ENCODE results near the gene CHIT1.

Gene CHIT1

DNA sequence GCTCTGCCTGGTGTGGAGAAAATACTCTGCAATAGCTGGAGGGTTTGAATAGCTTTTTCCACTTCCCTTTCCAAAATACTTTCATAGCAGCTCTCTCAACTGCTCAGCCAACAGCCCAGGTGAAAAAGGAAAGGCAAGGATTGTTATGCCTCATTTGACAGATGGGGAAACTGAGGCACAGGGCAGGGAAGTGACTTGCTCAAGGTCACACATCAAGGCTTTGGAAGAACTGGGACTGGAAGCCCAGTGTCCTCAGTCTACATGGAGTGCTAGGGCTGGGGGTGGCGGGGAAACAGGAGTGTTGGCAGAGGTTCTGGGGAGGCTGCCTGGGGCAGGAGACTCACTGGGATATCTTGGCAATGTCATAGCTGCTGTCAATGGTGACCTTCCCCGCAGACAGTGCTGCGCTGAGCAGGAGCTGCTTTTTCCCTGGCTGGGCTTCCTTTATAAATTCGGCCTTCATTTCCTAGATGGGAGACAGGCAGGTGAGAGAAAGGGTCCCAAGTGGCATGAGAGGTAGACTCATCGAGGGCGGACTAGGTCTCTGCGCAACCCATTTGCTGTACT lies 47.0 kb downstream of the CHIT1 start:
- H3K4me3 ChIP-seq (ENCODE audit: low read depth, low read length): no peak overlapping the region
- ChIA-PET POLR2A (no interaction called here), CTCF (interaction anchor here (0.8 to 10.5 kb wide), 5 partner anchors 8 to 34 kb away, joined by 3 to 94 read pairs (median 5); no protein-coding TSS in a partner anchor)
- no peak for TF ChIP-seq CTCF (IDR thresholded peaks at IDR 0.05; ENCODE audit: insufficient read depth, low read length, missing control alignments)
- no peak for DNase-seq (ENCODE audit: low read depth, low spot score)

DNA sequence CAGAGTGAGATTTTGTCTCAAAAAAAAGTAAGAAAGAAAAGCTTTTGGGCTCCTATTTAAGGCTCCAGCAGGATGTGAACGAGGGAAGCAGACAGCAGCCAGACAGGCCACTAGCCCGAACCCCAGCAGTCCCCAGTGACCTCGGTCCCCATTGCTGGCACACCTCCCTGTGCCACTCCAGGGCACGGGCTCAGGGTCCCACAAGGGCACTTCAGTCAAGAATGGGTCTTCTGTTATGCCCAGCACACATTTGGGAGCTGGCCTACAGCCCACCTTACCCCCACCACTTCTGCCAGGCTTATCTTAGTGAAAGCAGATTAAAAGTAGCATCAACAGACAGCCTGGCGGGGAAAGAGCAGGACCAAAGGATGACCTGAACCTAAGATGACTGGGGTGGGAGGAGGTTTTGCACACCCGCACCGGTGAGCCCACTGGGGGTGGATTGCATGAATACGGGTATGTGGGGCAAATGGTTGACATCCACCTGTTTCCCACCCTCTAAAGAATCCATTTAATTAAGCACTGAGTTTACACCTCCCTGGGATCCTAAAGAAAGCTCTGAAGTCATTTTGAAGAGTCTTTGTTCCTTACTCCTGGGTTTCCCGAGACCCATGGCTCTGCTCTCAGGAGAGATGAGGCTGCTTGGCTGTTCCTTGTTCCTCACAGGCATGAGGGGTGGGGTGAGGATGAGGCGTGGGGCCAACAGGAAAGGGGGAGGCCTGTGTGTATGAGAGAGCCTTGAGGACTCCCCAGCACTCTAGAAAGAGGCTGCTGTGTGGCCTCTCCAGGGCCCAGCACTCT lies 47.7 kb downstream of the CHIT1 start:
- no peak for DNase-seq (ENCODE audit: low read depth, low spot score)
- ChIA-PET CTCF (interaction anchor here (0.8 to 10.5 kb wide), 5 partner anchors 9 to 35 kb away, joined by 3 to 94 read pairs (median 5); no protein-coding TSS in a partner anchor), POLR2A (no interaction called here)
- no peak overlapping the region for H3K4me3 ChIP-seq (ENCODE audit: low read depth, low read length)
- no peak for TF ChIP-seq CTCF (IDR thresholded peaks at IDR 0.05; ENCODE audit: insufficient read depth, low read length, missing control alignments)

DNA sequence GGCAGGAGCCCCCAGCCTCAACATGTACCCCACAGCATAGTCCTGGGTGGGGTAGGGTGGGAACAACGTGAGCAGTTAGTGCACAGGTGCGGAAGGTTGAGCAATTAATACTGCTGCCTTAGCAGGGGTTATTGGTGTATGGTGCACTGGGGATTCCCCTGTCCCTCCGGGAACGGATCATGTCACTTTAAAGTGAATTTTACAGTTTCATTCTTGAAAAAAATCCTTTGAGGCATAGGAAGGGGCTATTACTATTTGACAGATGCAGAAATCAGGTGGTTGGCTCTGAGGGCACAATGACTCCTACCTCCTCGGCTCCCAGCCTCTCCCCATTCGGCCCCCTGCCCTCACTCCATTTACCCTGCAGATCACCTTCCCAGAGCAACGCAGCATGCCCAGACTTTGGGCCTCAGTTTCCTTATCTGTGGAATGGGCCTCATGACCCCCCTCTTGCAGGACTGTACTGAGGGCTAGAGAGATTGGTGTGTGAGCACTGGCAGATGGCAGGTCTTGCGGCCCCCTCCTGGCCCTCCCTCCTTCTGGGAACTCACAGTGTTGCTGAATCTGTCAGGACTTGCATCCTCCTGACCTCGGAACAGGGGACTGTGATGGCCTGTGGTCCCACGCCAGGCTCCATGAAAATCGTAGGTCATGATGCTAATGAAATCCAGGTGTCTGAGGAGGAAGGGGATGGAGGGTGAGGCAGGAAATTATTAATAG lies 48.7 kb downstream of the CHIT1 start:
- CTCF ChIA-PET: interaction anchor here (10.5 kb wide), 1 partner anchor 9 kb away, joined by 94 read pairs; no protein-coding TSS in a partner anchor
- no peak for TF ChIP-seq CTCF (IDR thresholded peaks at IDR 0.05; ENCODE audit: insufficient read depth, low read length, missing control alignments)
- DNase-seq (ENCODE audit: low read depth, low spot score): no peak
- POLR2A ChIA-PET: no interaction called here
- H3K4me3 ChIP-seq (ENCODE audit: low read depth, low read length): no peak overlapping the region

- POLR2A ChIA-PET: interaction anchor here (1.0 kb wide), 1 partner anchor 12 kb away, joined by 3 read pairs; no protein-coding TSS in a partner anchor
- TF ChIP-seq CTCF (IDR thresholded peaks at IDR 0.05; ENCODE audit: insufficient read depth, low read length, missing control alignments): no peak
- CTCF ChIA-PET: interaction anchor here (1.2 to 15.2 kb wide), 4 partner anchors 8 to 140 kb away, joined by 3 to 209 read pairs (median 49); no protein-coding TSS in a partner anchor
- H3K4me3 ChIP-seq (ENCODE audit: low read depth, low read length): no peak overlapping the region
- no peak for DNase-seq (ENCODE audit: low read depth, low spot score)
Measured at GRCh38 chr1:203179667-203180005, 49.8 kb downstream of the CHIT1 start.

- no peak overlapping the region for H3K4me3 ChIP-seq (ENCODE audit: low read depth, low read length)
- ChIA-PET CTCF (interaction anchor here (0.9 to 15.2 kb wide), 7 partner anchors 8 to 139 kb away, joined by 3 to 209 read pairs (median 5); no protein-coding TSS in a partner anchor), POLR2A (interaction anchor here (1.0 kb wide), 1 partner anchor 13 kb away, joined by 3 read pairs; no protein-coding TSS in a partner anchor)
- TF ChIP-seq CTCF (IDR thresholded peaks at IDR 0.05; ENCODE audit: insufficient read depth, low read length, missing control alignments): no peak
- DNase-seq (ENCODE audit: low read depth, low spot score): no peak
Measured at GRCh38 chr1:203178821-203179666, 50.4 kb downstream of the CHIT1 start.
